PC-9 (cell line): ENCODE results near the gene CCDC33.

Source experiments
- EZH2 ChIP-seq: fragments of 200-600 bp; sonication (generic); IDR thresholded peaks from 2 replicates; pipeline ENCODE4 v1.8.0; 2017; ENCODE audit warnings: antibody characterized with exemption, low read depth
- TF ChIP-seq, protein P1 (sequence below): fragments of 200-600 bp; sonication (generic); conservative IDR thresholded peaks from 2 replicates; pipeline ENCODE4 v1.6.1; 2017; ENCODE audit warnings: mixed run types, antibody characterized with exemption, mild to moderate bottlenecking, moderate library complexity

DNA sequence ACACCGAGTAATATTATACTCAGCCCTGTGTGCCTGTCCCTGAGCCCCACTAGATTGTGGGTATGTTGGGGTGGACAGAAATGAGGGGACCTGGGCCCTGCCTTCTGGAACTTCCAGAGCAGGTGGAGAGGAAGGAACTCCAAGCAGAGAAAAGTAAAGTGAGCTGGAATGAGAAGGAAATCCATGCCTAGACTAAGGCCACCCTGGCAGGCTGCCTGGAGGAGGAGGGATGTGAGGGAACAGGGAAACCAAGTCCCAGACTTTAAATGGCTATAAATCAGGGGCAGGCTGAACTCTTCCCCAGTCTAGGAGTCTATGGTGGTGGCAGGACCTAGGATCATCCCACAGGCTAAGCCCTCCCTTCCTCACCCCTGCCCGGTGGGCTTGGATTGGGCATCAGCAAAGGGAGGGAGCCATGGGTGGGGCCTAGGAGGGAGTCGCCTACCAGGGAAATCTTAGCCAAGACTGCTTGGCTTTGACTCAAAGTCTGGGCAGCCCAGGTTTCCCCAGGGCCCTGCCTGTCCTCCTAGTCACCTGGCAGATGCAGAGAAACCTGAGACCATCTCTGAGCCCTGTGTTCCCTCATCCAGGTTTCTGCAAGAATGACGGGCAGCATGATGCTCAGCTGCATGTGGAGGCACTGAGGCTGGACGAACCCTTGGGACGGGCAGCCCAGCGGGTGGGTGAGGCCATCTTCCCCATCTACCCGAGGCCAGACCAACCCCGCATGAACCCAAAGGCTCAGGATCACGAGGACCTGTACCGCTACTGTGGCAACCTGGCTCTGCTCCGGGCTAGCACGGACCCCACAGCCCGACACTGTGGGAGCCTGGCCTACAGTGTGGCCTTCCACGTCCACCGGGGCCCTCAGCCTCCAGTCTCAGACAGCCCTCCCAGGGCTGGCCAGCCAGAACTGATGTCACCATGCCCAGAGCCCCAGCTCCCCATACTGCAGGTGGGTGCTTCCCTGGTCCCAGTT lies 17.9 kb upstream of the CCDC33 start:
- no peak for TF ChIP-seq EZH2
- TF ChIP-seq, protein P1, sequence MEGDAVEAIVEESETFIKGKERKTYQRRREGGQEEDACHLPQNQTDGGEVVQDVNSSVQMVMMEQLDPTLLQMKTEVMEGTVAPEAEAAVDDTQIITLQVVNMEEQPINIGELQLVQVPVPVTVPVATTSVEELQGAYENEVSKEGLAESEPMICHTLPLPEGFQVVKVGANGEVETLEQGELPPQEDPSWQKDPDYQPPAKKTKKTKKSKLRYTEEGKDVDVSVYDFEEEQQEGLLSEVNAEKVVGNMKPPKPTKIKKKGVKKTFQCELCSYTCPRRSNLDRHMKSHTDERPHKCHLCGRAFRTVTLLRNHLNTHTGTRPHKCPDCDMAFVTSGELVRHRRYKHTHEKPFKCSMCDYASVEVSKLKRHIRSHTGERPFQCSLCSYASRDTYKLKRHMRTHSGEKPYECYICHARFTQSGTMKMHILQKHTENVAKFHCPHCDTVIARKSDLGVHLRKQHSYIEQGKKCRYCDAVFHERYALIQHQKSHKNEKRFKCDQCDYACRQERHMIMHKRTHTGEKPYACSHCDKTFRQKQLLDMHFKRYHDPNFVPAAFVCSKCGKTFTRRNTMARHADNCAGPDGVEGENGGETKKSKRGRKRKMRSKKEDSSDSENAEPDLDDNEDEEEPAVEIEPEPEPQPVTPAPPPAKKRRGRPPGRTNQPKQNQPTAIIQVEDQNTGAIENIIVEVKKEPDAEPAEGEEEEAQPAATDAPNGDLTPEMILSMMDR, result no peak
